Fibroblast of lung (primary cell): ENCODE data around the gene CASD1.

ENCODE experiments used
- CTCF ChIP-seq, 2 donors: IDR thresholded peaks in 1 of 2; conservative IDR thresholded peaks in 1 of 2; 1 replicate in 1 of 2; 2 replicates in 1 of 2; pipeline ENCODE4 v1.5.1; 2011 to 2012; ENCODE audit warnings: low read length in 2 of 2, control low read depth in 1 of 2, inconsistent platforms in 1 of 2, low read depth in 1 of 2, mild to moderate bottlenecking in 1 of 2
- EZH2 ChIP-seq: IDR thresholded peaks from 2 replicates; pipeline ENCODE4 v1.5.1; 2012; ENCODE audit warnings: low read length, control low read depth, mild to moderate bottlenecking; ENCODE audit errors: missing control alignments

- TF ChIP-seq CTCF (conservative IDR thresholded peaks at IDR 0.05 in 1 of 2, IDR thresholded peaks at IDR 0.05 in 1 of 2; ENCODE audit: low read depth in 1 of 2, low read length in 2 of 2), result no peak
- TF ChIP-seq EZH2, result no peak
These were observed 4.7 kb downstream of the CASD1 start for GRCh38 chr7:94514140-94514889.
